A549 (cell line): ENCODE measurements around the gene ZNF581. TPM values are rescaled to one million over a fixed set of nuclear protein-coding genes. Genes with fewer than 3 reads are reported as not detected.

Source experiments
- ATAC-seq, 2 experiments: fragments of 200-7000 bp in 1 of 2; fragments of >200 bp in 1 of 2; cut with Nextera tagmentation in 1 of 2; cut with Tn5 transposase in 1 of 2; 3 replicates each; pipeline versions ENCODE4 v1.8.0 to v1.9.1; 2018 to 2020; ENCODE audit warnings: mild to moderate bottlenecking in 1 of 2, moderate library complexity in 1 of 2
- CTCF ChIA-PET: fragments of 300-600 bp; sonication (Branson Sonifier 250); formaldehyde crosslinking; extraction: SDS; loops from one replicate; lab custom pipeline; 2021; ENCODE audit warnings: antibody characterized with exemption, inconsistent platforms; lab: Yijun Ruan, JAX
- POLR2A ChIA-PET: fragments of 350-600 bp; formaldehyde crosslinking; extraction: SDS; loops from one replicate; lab custom pipeline; 2021; ENCODE audit warnings: antibody characterized with exemption, inconsistent platforms; lab: Yijun Ruan, JAX
- DNase-seq, 2 experiments: peaks; one replicate each; pipeline versions ENCODE4 v3.0.0 to v3.0.0-alpha.2; 2011 to 2016; ENCODE audit warnings: low read depth in 1 of 2, low spot score in 1 of 2
- FAIRE-seq: peaks from 2 replicates; lab custom pipeline; 2011; peaks lifted over from hg19 to GRCh38; lab: Jason Lieb, UNC
- H3K27ac ChIP-seq, 2 experiments: fragments of >200 bp; sonication (Bioruptor Twin); formaldehyde crosslinking; 3 replicates each; pipeline ENCODE4 v1.5.1; 2016 to 2017
- H3K4me1 ChIP-seq: fragments of >200 bp; sonication (Bioruptor Twin); formaldehyde crosslinking; 3 replicates; pipeline ENCODE4 v1.6.1; 2016
- H3K4me2 ChIP-seq: fragments of >200 bp; sonication (Bioruptor Twin); formaldehyde crosslinking; 3 replicates; pipeline ENCODE4 v1.6.1; 2016
- H3K4me3 ChIP-seq: fragments of >200 bp; sonication (Bioruptor Twin); formaldehyde crosslinking; 3 replicates; pipeline ENCODE4 v1.5.1; 2016
- H3K9me3 ChIP-seq: fragments of >200 bp; sonication (Bioruptor Twin); formaldehyde crosslinking; 3 replicates; pipeline ENCODE4 v1.6.1; 2016
- CBX8 ChIP-seq: fragments of 200-600 bp; sonication (generic); IDR thresholded peaks from 2 replicates; pipeline ENCODE4 v1.6.1; 2016
- CEBPB ChIP-seq, 2 experiments: fragments of >200 bp in 1 of 2; sonication (Bioruptor Twin) in 1 of 2; formaldehyde crosslinking in 1 of 2; IDR thresholded peaks; 2 replicates each; pipeline ENCODE4 v1.6.1; 2012 to 2016
- CTCF ChIP-seq: fragments of >200 bp; sonication (Bioruptor Twin); formaldehyde crosslinking; IDR thresholded peaks from 3 replicates; pipeline ENCODE4 v1.5.1; 2016
- HDAC2 ChIP-seq: fragments of 200-600 bp; sonication (generic); IDR thresholded peaks from 2 replicates; pipeline ENCODE4 v1.6.1; 2016
- HEYL ChIP-seq: fragments of 250-450 bp; sonication (Bioruptor Pico); IDR thresholded peaks from 2 replicates; pipeline ENCODE4 v1.8.0; 2021; ENCODE audit warnings: mild to moderate bottlenecking, moderate library complexity
- HOXA7 ChIP-seq: fragments of 250-450 bp; sonication (Bioruptor Pico); IDR thresholded peaks from 2 replicates; pipeline ENCODE4 v1.5.0; 2020; ENCODE audit warnings: mild to moderate bottlenecking, moderate library complexity
- HOXB13 ChIP-seq: fragments of 250-450 bp; sonication (Bioruptor Pico); IDR thresholded peaks from 2 replicates; pipeline ENCODE4 v1.5.0; 2020; ENCODE audit warnings: low read depth, mild to moderate bottlenecking, moderate library complexity
- JUNB ChIP-seq: fragments of >200 bp; sonication (Bioruptor Twin); formaldehyde crosslinking; IDR thresholded peaks from 2 replicates; pipeline ENCODE4 v1.6.1; 2016
- MAFK ChIP-seq: fragments of 450-650 bp; IDR thresholded peaks from 2 replicates; pipeline ENCODE4 v1.6.1; 2014; ENCODE audit not compliant: partially characterized antibody
- NFE2L2 ChIP-seq: fragments of 150-350 bp; conservative IDR thresholded peaks from 2 replicates; pipeline ENCODE4 v1.6.1; 2014; ENCODE audit warnings: low read length
- NPAS2 ChIP-seq: fragments of 250-450 bp; sonication (Bioruptor Pico); IDR thresholded peaks from 2 replicates; pipeline ENCODE4 v1.8.0; 2022; ENCODE audit warnings: mild to moderate bottlenecking, moderate library complexity, borderline replicate concordance
- NR3C1 ChIP-seq: fragments of >200 bp; sonication (Bioruptor Twin); formaldehyde crosslinking; IDR thresholded peaks from 3 replicates; pipeline ENCODE4 v1.6.1; 2017
- POLR2AphosphoS2 ChIP-seq: conservative IDR thresholded peaks from 2 replicates; pipeline ENCODE4 v1.6.1; 2012; ENCODE audit warnings: low read length, improper control_type of control experiment, inconsistent platforms
- REST ChIP-seq: fragments of 200-600 bp; sonication (generic); IDR thresholded peaks from 2 replicates; pipeline ENCODE4 v1.6.1; 2016; ENCODE audit warnings: antibody characterized with exemption, mild to moderate bottlenecking, moderate library complexity
- RFX5 ChIP-seq: fragments of 450-650 bp; IDR thresholded peaks from 2 replicates; pipeline ENCODE4 v1.7.1; 2014; ENCODE audit warnings: antibody characterized with exemption, mild to moderate bottlenecking, moderate library complexity
- USF2 ChIP-seq: fragments of 450-650 bp; IDR thresholded peaks from 2 replicates; pipeline ENCODE4 v1.6.1; 2014; ENCODE audit warnings: antibody characterized with exemption
- ZC3H11A ChIP-seq: fragments of 450-650 bp; IDR thresholded peaks from 2 replicates; pipeline ENCODE4 v1.6.1; 2014; ENCODE audit warnings: antibody characterized with exemption, mild to moderate bottlenecking
- ZFP36 ChIP-seq: fragments of 450-650 bp; IDR thresholded peaks from 2 replicates; pipeline ENCODE4 v1.6.1; 2014; ENCODE audit warnings: borderline replicate concordance; ENCODE audit not compliant: partially characterized antibody
- WGBS: methylation state at CpG from one replicate; pipeline ENCODE4 v1.1.6; 2017; ENCODE audit errors: missing lambda C conversion rate; 5-methylcytosine and 5-hydroxymethylcytosine counted together
- polyA plus RNA-seq, 4 experiments: library from polyadenylated mRNA; depleted of rRNA in 3 of 4; stranded (reverse); fragments of >200 nt; fragmentation: RNase III in 1 of 4; extraction: RNeasy Plus Mini Kit Qiagen cat#74134 plus additional on column Dnase treatment in 1 of 4; gene quantifications; 2 replicates in 3 of 4; 3 replicates in 1 of 4; pipeline ENCODE4 v1.2.3, GENCODE V29; 2011 to 2017
- TF ChIP-seq, protein P1 (sequence below): IDR thresholded peaks from 2 replicates; pipeline ENCODE4 v1.6.1; 2012
- TF ChIP-seq, protein P2 (sequence below): fragments of 250-450 bp; sonication (Bioruptor Pico); IDR thresholded peaks from 2 replicates; pipeline ENCODE4 v1.5.0; 2020; ENCODE audit warnings: low read depth, mild to moderate bottlenecking, moderate library complexity

ZNF581 gene
- polyA plus RNA-seq, 2 of the 4 experiments (the other 2 are of a cell fraction): 13.9 to 24.9 TPM

GRCh38 chr19:55669418-55670279 lies 26.2 kb downstream of the ZNF581 start:
- H3K4me1 ChIP-seq: peaks cover 51% of the 10 kb centered on the region
- H3K27ac ChIP-seq: no peak overlapping the region; a peak in 1 of 6 replicates
- 89% methylated on average over 37 of the region's 43 CpGs for WGBS
- peak overlapping the region; percentile 22; the same call in 1 of the 3 replicates for H3K4me2 ChIP-seq
- no peaks in the 10 kb centered on the region for H3K9me3 ChIP-seq
- ChIA-PET CTCF (interaction anchor here (1.0 to 10.0 kb wide), 3 partner anchors 13 to 38 kb away, joined by 3 to 97 read pairs (median 30); partner anchors contain the start of gene U2AF2), POLR2A (interaction anchor here (2.5 kb wide), 1 partner anchor 15 kb away, joined by 12 read pairs; the partner anchor contains the start of gene U2AF2)
- no peak for FAIRE-seq
- no peak for ATAC-seq
- H3K4me3 ChIP-seq: no peak overlapping the region
- DNase-seq: no peak
- TF ChIP-seq CEBPB (IDR thresholded peaks at IDR 0.05) (no peak), HEYL (no peak), CTCF (no peak), MAFK (no peak), NPAS2 (no peak), USF2 (no peak), CBX8 (no peak), RFX5 (no peak), HDAC2 (no peak), REST (no peak), HOXA7 (no peak), JUNB (no peak), ZFP36 (no peak), ZC3H11A (no peak), NFE2L2 (no peak), NR3C1 (no peak), POLR2AphosphoS2 (no peak; the same call in 1 of the 2 replicates), HOXB13 (CRISPR knock-in tag) (no peak)
- TF ChIP-seq, protein P1, sequence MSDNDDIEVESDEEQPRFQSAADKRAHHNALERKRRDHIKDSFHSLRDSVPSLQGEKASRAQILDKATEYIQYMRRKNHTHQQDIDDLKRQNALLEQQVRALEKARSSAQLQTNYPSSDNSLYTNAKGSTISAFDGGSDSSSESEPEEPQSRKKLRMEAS: no peak
- TF ChIP-seq, protein P2, sequence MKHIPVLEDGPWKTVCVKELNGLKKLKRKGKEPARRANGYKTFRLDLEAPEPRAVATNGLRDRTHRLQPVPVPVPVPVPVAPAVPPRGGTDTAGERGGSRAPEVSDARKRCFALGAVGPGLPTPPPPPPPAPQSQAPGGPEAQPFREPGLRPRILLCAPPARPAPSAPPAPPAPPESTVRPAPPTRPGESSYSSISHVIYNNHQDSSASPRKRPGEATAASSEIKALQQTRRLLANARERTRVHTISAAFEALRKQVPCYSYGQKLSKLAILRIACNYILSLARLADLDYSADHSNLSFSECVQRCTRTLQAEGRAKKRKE (CRISPR knock-in tag): no peak
- TF ChIP-seq, all 56 proteins: peak for 0
